K562 (cell line): ENCODE results near the gene ADAM19. TPM values are rescaled to one million over a fixed set of nuclear protein-coding genes. Genes with fewer than 3 reads are reported as not detected.

Experiments
- ATAC-seq: fragments of 200-7000 bp; cut with Tn5 transposase; 3 replicates; pipeline ENCODE4 v1.9.1; 2020; ENCODE audit warnings: moderate library complexity
- BruUV-seq: library from RNA; stranded (reverse); fragments of 400-500 nt; replicated peaks from 2 replicates; lab custom pipeline; 2021; lab: Mats Ljungman, UMichigan
- CTCF ChIA-PET: fragments of 300-600 bp; formaldehyde crosslinking; extraction: SDS; loops from one replicate; lab custom pipeline; 2021; ENCODE audit warnings: low intra/inter-chr PET ratio; lab: Yijun Ruan, JAX
- POLR2A ChIA-PET: fragments of 300-600, 350-650 bp; sonication (Branson Sonifier 250); formaldehyde crosslinking; extraction: SDS; loops from one replicate; lab custom pipeline; 2021; ENCODE audit warnings: antibody characterized with exemption, inconsistent platforms; lab: Yijun Ruan, JAX
- DNase-seq, 4 experiments: peaks; one replicate each; pipeline versions ENCODE4 v3.0.0 to v3.0.0-alpha.2; 2011 to 2018; ENCODE audit warnings: low spot score in 3 of 4, mixed read lengths in 3 of 4; ENCODE audit errors: extremely low read depth in 1 of 4
- FAIRE-seq: peaks from 2 replicates; lab custom pipeline; 2011; peaks lifted over from hg19 to GRCh38; lab: Jason Lieb, UNC
- H2AFZ ChIP-seq: 2 replicates; pipeline ENCODE4 v1.6.0; 2011; ENCODE audit warnings: low read depth, low read length, control low read depth, inconsistent platforms
- H3K27ac ChIP-seq: fragments of 200-600 bp; 3 replicates; pipeline ENCODE4 v1.8.0; 2011; ENCODE audit warnings: low read depth, mild to moderate bottlenecking, control low read depth, inconsistent platforms, low read length, moderate library complexity, mixed read lengths; ENCODE audit errors: extremely low read depth
- H3K27me3 ChIP-seq, 2 experiments: fragments of 300-600 bp in 1 of 2; 2 replicates in 1 of 2; 3 replicates in 1 of 2; pipeline versions ENCODE4 v1.6.0 to v1.8.0; 2011; ENCODE audit warnings: inconsistent platforms in 2 of 2, low read length in 2 of 2, mild to moderate bottlenecking in 1 of 2, mixed read lengths in 1 of 2, moderate library complexity in 1 of 2; ENCODE audit not compliant: control insufficient read depth in 2 of 2, insufficient read depth in 2 of 2
- H3K36me3 ChIP-seq: fragments of 300-600 bp; 3 replicates; pipeline ENCODE4 v1.8.0; 2011; ENCODE audit warnings: mild to moderate bottlenecking, low read length, inconsistent platforms; ENCODE audit not compliant: control insufficient read depth, insufficient read depth
- H3K4me1 ChIP-seq, 2 experiments: fragments of 200-600 bp in 1 of 2; replicated peaks in 1 of 2; 2 replicates in 1 of 2; 3 replicates in 1 of 2; pipeline versions ENCODE4 v1.5.1 to v1.8.0; 2011; ENCODE audit warnings: inconsistent platforms in 2 of 2, low read length in 2 of 2, mild to moderate bottlenecking in 1 of 2, mixed read lengths in 1 of 2, moderate library complexity in 1 of 2; ENCODE audit not compliant: control insufficient read depth in 2 of 2, insufficient read depth in 2 of 2
- H3K4me2 ChIP-seq: 2 replicates; pipeline ENCODE4 v1.6.1; 2011; ENCODE audit warnings: low read length, control low read depth, inconsistent platforms, mixed read lengths; ENCODE audit not compliant: insufficient read depth
- H3K4me3 ChIP-seq: fragments of 200-600 bp; sonication (generic), shearing (Covaris generic); 2 replicates; pipeline ENCODE4 v1.5.1; 2016; ENCODE audit warnings: control low read depth, inconsistent platforms
- H3K79me2 ChIP-seq: fragments of 200-600 bp; 3 replicates; pipeline ENCODE4 v1.8.0; 2011; ENCODE audit warnings: low read length, inconsistent platforms; ENCODE audit not compliant: control insufficient read depth, insufficient read depth
- H3K9ac ChIP-seq, 2 experiments: 2 replicates each; pipeline versions ENCODE4 v1.6.0 to v1.6.1; 2011; ENCODE audit warnings: low read depth in 2 of 2, low read length in 2 of 2, control low read depth in 1 of 2, inconsistent platforms in 1 of 2, mild to moderate bottlenecking in 1 of 2, mixed read lengths in 1 of 2; ENCODE audit not compliant: insufficient read depth in 1 of 2
- H3K9me1 ChIP-seq: one replicate; pipeline ENCODE4 v1.6.0; 2011; ENCODE audit warnings: inconsistent platforms, mild to moderate bottlenecking, low read length, moderate library complexity; ENCODE audit not compliant: control insufficient read depth, insufficient read depth
- H3K9me3 ChIP-seq: replicated peaks from 2 replicates; pipeline ENCODE4 v1.5.1; 2011; ENCODE audit warnings: low read depth, low read length, inconsistent platforms; ENCODE audit not compliant: control insufficient read depth, insufficient read depth
- H4K20me1 ChIP-seq: replicated peaks from 2 replicates; pipeline ENCODE4 v1.6.1; 2011; ENCODE audit warnings: low read length, inconsistent platforms, mixed read lengths; ENCODE audit not compliant: control insufficient read depth, insufficient read depth
- EWSR1 ChIP-seq: fragments of 450-650 bp; IDR thresholded peaks from 2 replicates; pipeline ENCODE4 v1.6.1; 2018; ENCODE audit warnings: borderline replicate concordance, mild to moderate bottlenecking, low read depth, moderate library complexity; ENCODE audit not compliant: partially characterized antibody
- FOXA1 ChIP-seq: fragments of 450-650 bp; IDR thresholded peaks from 2 replicates; pipeline ENCODE4 v1.6.1; 2016; ENCODE audit warnings: mild to moderate bottlenecking, borderline replicate concordance
- GTF2E2 ChIP-seq: fragments of 200-800 bp; sonication (Bioruptor generic); IDR thresholded peaks from 2 replicates; pipeline ENCODE4 v1.6.1; 2016; ENCODE audit warnings: missing genetic modification characterization, missing compliant biosample characterization
- HNRNPUL1 ChIP-seq: fragments of 200-400 bp; formaldehyde crosslinking; IDR thresholded peaks from 2 replicates; pipeline ENCODE4 v1.6.1; 2017; ENCODE audit warnings: low read length
- MLLT1 ChIP-seq, 2 experiments: fragments of 450-650 bp; IDR thresholded peaks; 2 replicates each; pipeline ENCODE4 v1.6.1; 2016
- NBN ChIP-seq: fragments of 450-650 bp; IDR thresholded peaks from 2 replicates; pipeline ENCODE4 v1.6.1; 2016; ENCODE audit warnings: low read depth, mild to moderate bottlenecking
- NEUROD1 ChIP-seq: fragments of 150-350 bp; IDR thresholded peaks from 2 replicates; pipeline ENCODE4 v1.6.1; 2014; ENCODE audit warnings: borderline replicate concordance, low read length, low read depth; ENCODE audit not compliant: partially characterized antibody
- NFYB ChIP-seq: IDR thresholded peaks from 2 replicates; pipeline ENCODE4 v1.6.1; 2011; ENCODE audit warnings: mild to moderate bottlenecking, moderate library complexity; ENCODE audit not compliant: insufficient read length; ENCODE audit errors: extremely low read depth
- RBBP5 ChIP-seq: fragments of 200-600 bp; sonication (generic); IDR thresholded peaks from 2 replicates; pipeline ENCODE4 v1.6.1; 2012; ENCODE audit warnings: borderline replicate concordance, mild to moderate bottlenecking, low read length, control low read depth, inconsistent platforms; ENCODE audit not compliant: insufficient read depth, poor library complexity, severe bottlenecking
- XRCC5 ChIP-seq: fragments of 200-400 bp; formaldehyde crosslinking; IDR thresholded peaks from 2 replicates; pipeline ENCODE4 v1.6.1; 2017; ENCODE audit warnings: low read depth, mild to moderate bottlenecking, low read length
- ZNF347 ChIP-seq: fragments of 450-650 bp; formaldehyde crosslinking; IDR thresholded peaks from 2 replicates; pipeline ENCODE4 v1.4.0; 2020; ENCODE audit warnings: low read depth, mild to moderate bottlenecking, moderate library complexity
- ZNF764 ChIP-seq: fragments of 250-450 bp; sonication (Bioruptor Pico); IDR thresholded peaks from 2 replicates; pipeline ENCODE4 v1.4.0; 2020; ENCODE audit warnings: low read depth, mild to moderate bottlenecking, moderate library complexity
- ZNF785 ChIP-seq: fragments of 250-450 bp; sonication (Bioruptor Pico); IDR thresholded peaks from 2 replicates; pipeline ENCODE4 v1.4.0; 2020; ENCODE audit warnings: mild to moderate bottlenecking
- WGBS: fragments of 100-300 bp; shearing (Covaris generic); methylation state at CpG from one replicate; pipeline ENCODE4 v1.1.6; 2016; ENCODE audit warnings: low coverage, mixed read lengths; ENCODE audit not compliant: insufficient coverage; ENCODE audit errors: missing lambda C conversion rate; 5-methylcytosine and 5-hydroxymethylcytosine counted together
- in situ Hi-C: fragments of 300-500 bp; cut with MboI; formaldehyde crosslinking; loops from 4 replicates; pipeline ENCODE4 v1.15.0; 2018; ENCODE audit warnings: inconsistent platforms, mixed read lengths
- intact Hi-C: fragments of 100-400 bp; cut with micrococcal nuclease; formaldehyde crosslinking; loops from 2 replicates; pipeline ENCODE4 v1.14.2; 2022
- polyA plus RNA-seq, 8 experiments: library from polyadenylated mRNA; depleted of rRNA in 4 of 8; stranded (reverse) in 5 of 8; unstranded in 3 of 8; fragments of >200 nt; fragmentation: Nextera tagmentation in 2 of 8; fragmentation: Illumina TruSeq in 1 of 8; extraction: Ambion mirVana in 2 of 8; extraction: Trizol in 1 of 8; gene quantifications; 2 replicates each; pipeline versions ENCODE4 v1.2.1 to v1.2.3, GENCODE V29; 2011 to 2014; ENCODE audit warnings: inconsistent platforms in 1 of 8, missing spikeins in 1 of 8
- total RNA-seq, 7 experiments: library from RNA; depleted of rRNA in 6 of 7; stranded (reverse); fragments of >200 nt in 6 of 7; fragmentation: Illumina TruSeq in 2 of 7; extraction: Trizol in 2 of 7; gene quantifications; 2 replicates each; pipeline versions ENCODE4 v1.2.1 to v1.2.3, GENCODE V29; 2011 to 2021; ENCODE audit warnings: low replicate concordance in 1 of 7
- TF ChIP-seq, protein P1 (sequence below): fragments of 250-450 bp; sonication (Bioruptor Pico); IDR thresholded peaks from 2 replicates; pipeline ENCODE4 v1.9.0; 2021; ENCODE audit warnings: mild to moderate bottlenecking
- TF ChIP-seq, protein P2 (sequence below): fragments of 450-650 bp; formaldehyde crosslinking; IDR thresholded peaks from 2 replicates; pipeline ENCODE4 v1.4.0; 2020; ENCODE audit warnings: mild to moderate bottlenecking
- TF ChIP-seq, protein P3 (sequence below): fragments of 200-800 bp; sonication (Bioruptor generic); IDR thresholded peaks from 2 replicates; pipeline ENCODE4 v1.6.1; 2017; ENCODE audit warnings: missing genetic modification characterization, missing compliant biosample characterization
- TF ChIP-seq, protein P4 (sequence below): IDR thresholded peaks from 3 replicates; pipeline ENCODE4 v1.6.1; 2011; ENCODE audit warnings: borderline replicate concordance, mild to moderate bottlenecking; ENCODE audit not compliant: insufficient read length, insufficient read depth

ADAM19 gene
- total and polyA plus RNA-seq, 9 of the 15 experiments (the other 6 are each of a cell fraction or from before 2014, with no cell fraction given) = 0.11 to 1.1 (median 0.43) TPM

- no peak for ATAC-seq
- H3K79me2 ChIP-seq = no peaks in the 10 kb centered on the region
- H3K27me3 ChIP-seq = no peaks in the 10 kb centered on the region
- BruUV-seq = no TSS peak
- in situ Hi-C loops = no loop called here
- no peak for DNase-seq
- 19% methylated on average over 4 of the region's 5 CpGs for WGBS
- no peaks in the 10 kb centered on the region for H3K9me3 ChIP-seq
- no peaks in the 10 kb centered on the region for H4K20me1 ChIP-seq
- no peak overlapping the region for H3K27ac ChIP-seq
- H2AFZ ChIP-seq = no peak overlapping the region
- POLR2A ChIA-PET = no interaction called here
- H3K36me3 ChIP-seq = no peaks in the 10 kb centered on the region
- no peak overlapping the region for H3K9ac ChIP-seq
- intact Hi-C loops = no loop called here
- no peak for FAIRE-seq
- CTCF ChIA-PET = no interaction called here
- H3K4me1 ChIP-seq = peaks cover 11 to 24% of the 10 kb centered on the region in 2 experiments; a peak in 4 of 5 replicates
- no peaks in the 10 kb centered on the region for H3K9me1 ChIP-seq
- H3K4me2 ChIP-seq = no peak overlapping the region
- no peak overlapping the region for H3K4me3 ChIP-seq
- TF ChIP-seq, protein P1, sequence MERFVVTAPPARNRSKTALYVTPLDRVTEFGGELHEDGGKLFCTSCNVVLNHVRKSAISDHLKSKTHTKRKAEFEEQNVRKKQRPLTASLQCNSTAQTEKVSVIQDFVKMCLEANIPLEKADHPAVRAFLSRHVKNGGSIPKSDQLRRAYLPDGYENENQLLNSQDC (CRISPR knock-in tag) = no peak
- TF ChIP-seq NBN (no peak), FOXA1 (no peak), XRCC5 (no peak), EWSR1 (no peak), ZNF764 (no peak), NFYB (no peak), MLLT1 (IDR thresholded peaks at IDR 0.05) (no peak), RBBP5 (no peak), HNRNPUL1 (no peak), ZNF347 (CRISPR knock-in tag) (no peak), GTF2E2 (tag) (no peak), ZNF785 (no peak), NEUROD1 (no peak)
- TF ChIP-seq, protein P2, sequence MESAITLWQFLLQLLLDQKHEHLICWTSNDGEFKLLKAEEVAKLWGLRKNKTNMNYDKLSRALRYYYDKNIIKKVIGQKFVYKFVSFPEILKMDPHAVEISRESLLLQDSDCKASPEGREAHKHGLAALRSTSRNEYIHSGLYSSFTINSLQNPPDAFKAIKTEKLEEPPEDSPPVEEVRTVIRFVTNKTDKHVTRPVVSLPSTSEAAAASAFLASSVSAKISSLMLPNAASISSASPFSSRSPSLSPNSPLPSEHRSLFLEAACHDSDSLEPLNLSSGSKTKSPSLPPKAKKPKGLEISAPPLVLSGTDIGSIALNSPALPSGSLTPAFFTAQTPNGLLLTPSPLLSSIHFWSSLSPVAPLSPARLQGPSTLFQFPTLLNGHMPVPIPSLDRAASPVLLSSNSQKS (CRISPR knock-in tag) = no peak
- TF ChIP-seq, protein P3, sequence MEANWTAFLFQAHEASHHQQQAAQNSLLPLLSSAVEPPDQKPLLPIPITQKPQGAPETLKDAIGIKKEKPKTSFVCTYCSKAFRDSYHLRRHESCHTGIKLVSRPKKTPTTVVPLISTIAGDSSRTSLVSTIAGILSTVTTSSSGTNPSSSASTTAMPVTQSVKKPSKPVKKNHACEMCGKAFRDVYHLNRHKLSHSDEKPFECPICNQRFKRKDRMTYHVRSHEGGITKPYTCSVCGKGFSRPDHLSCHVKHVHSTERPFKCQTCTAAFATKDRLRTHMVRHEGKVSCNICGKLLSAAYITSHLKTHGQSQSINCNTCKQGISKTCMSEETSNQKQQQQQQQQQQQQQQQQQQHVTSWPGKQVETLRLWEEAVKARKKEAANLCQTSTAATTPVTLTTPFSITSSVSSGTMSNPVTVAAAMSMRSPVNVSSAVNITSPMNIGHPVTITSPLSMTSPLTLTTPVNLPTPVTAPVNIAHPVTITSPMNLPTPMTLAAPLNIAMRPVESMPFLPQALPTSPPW (CRISPR knock-in tag) = no peak
- TF ChIP-seq, protein P4, sequence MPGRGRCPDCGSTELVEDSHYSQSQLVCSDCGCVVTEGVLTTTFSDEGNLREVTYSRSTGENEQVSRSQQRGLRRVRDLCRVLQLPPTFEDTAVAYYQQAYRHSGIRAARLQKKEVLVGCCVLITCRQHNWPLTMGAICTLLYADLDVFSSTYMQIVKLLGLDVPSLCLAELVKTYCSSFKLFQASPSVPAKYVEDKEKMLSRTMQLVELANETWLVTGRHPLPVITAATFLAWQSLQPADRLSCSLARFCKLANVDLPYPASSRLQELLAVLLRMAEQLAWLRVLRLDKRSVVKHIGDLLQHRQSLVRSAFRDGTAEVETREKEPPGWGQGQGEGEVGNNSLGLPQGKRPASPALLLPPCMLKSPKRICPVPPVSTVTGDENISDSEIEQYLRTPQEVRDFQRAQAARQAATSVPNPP = no peak
These were observed 43.6 kb downstream of the ADAM19 start for GRCh38 chr5:157532022-157532421.
